Panc1 (cell line): ENCODE data around the gene LRRFIP2.

Experiments
- POLR2AphosphoS5 ChIP-seq: IDR thresholded peaks from 2 replicates; pipeline ENCODE4 v1.6.1; 2012; ENCODE audit warnings: mild to moderate bottlenecking, low read depth, low read length, moderate library complexity
- TF ChIP-seq, protein P1 (sequence below): fragments of 450-650 bp; IDR thresholded peaks from 2 replicates; pipeline ENCODE4 v1.5.1; 2017; ENCODE audit warnings: mild to moderate bottlenecking
- TF ChIP-seq, protein P2 (sequence below), 2 experiments: IDR thresholded peaks; 2 replicates each; pipeline ENCODE4 v1.6.1; 2011 to 2012; ENCODE audit warnings: low read depth in 2 of 2, control low read depth in 1 of 2, low read length in 1 of 2, mild to moderate bottlenecking in 1 of 2, moderate library complexity in 1 of 2; ENCODE audit not compliant: insufficient read depth in 1 of 2

DNA sequence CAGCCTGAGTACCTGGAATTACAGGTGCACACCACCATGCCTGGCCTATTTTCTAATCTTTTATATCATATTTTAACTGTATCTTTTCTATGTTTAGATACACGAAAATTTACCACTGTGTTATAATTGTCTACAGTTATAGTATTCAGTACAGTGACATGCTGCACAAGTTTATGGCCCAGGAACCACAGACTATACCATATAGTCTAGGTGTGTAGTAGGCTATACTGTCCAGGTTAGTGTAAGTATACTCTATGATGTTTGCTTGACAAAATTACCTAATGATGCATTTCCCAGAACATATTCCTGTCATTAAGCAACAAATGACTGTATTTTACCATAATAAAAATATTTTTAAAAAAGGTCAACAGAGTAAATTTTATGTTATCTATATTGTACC lies 5.5 kb downstream of the LRRFIP2 start:
- TF ChIP-seq, protein P1, sequence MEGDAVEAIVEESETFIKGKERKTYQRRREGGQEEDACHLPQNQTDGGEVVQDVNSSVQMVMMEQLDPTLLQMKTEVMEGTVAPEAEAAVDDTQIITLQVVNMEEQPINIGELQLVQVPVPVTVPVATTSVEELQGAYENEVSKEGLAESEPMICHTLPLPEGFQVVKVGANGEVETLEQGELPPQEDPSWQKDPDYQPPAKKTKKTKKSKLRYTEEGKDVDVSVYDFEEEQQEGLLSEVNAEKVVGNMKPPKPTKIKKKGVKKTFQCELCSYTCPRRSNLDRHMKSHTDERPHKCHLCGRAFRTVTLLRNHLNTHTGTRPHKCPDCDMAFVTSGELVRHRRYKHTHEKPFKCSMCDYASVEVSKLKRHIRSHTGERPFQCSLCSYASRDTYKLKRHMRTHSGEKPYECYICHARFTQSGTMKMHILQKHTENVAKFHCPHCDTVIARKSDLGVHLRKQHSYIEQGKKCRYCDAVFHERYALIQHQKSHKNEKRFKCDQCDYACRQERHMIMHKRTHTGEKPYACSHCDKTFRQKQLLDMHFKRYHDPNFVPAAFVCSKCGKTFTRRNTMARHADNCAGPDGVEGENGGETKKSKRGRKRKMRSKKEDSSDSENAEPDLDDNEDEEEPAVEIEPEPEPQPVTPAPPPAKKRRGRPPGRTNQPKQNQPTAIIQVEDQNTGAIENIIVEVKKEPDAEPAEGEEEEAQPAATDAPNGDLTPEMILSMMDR: no peak
- no peak for TF ChIP-seq POLR2AphosphoS5
- TF ChIP-seq, protein P2, sequence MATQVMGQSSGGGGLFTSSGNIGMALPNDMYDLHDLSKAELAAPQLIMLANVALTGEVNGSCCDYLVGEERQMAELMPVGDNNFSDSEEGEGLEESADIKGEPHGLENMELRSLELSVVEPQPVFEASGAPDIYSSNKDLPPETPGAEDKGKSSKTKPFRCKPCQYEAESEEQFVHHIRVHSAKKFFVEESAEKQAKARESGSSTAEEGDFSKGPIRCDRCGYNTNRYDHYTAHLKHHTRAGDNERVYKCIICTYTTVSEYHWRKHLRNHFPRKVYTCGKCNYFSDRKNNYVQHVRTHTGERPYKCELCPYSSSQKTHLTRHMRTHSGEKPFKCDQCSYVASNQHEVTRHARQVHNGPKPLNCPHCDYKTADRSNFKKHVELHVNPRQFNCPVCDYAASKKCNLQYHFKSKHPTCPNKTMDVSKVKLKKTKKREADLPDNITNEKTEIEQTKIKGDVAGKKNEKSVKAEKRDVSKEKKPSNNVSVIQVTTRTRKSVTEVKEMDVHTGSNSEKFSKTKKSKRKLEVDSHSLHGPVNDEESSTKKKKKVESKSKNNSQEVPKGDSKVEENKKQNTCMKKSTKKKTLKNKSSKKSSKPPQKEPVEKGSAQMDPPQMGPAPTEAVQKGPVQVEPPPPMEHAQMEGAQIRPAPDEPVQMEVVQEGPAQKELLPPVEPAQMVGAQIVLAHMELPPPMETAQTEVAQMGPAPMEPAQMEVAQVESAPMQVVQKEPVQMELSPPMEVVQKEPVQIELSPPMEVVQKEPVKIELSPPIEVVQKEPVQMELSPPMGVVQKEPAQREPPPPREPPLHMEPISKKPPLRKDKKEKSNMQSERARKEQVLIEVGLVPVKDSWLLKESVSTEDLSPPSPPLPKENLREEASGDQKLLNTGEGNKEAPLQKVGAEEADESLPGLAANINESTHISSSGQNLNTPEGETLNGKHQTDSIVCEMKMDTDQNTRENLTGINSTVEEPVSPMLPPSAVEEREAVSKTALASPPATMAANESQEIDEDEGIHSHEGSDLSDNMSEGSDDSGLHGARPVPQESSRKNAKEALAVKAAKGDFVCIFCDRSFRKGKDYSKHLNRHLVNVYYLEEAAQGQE (IDR thresholded peaks at IDR 0.05; ENCODE audit: insufficient read depth in 1 of 2, low read depth in 2 of 2, low read length in 1 of 2): no peak
